Transverse colon (tissue), 4 donors: ENCODE results near the gene CAPN13.

Experiments
- EP300 ChIP-seq: sonication (generic); formaldehyde crosslinking; IDR thresholded peaks from one replicate; pipeline ENCODE4 v1.6.1; 2017; ENCODE audit warnings: antibody characterized with exemption, low read depth
- POLR2A ChIP-seq: fragments of 450-650 bp; IDR thresholded peaks from one replicate; pipeline ENCODE4 v1.6.1; 2016; ENCODE audit warnings: antibody characterized with exemption, mild to moderate bottlenecking, moderate library complexity
- POLR2AphosphoS5 ChIP-seq, 3 donors: sonication (generic); formaldehyde crosslinking; IDR thresholded peaks; one replicate each; pipeline ENCODE4 v1.6.1; 2016; ENCODE audit warnings: antibody characterized with exemption in 3 of 3
- TF ChIP-seq, protein P1 (sequence below), 5 experiments: fragments of 200-600 bp in 3 of 5; fragments of 450-650 bp in 2 of 5; sonication (generic) in 3 of 5; IDR thresholded peaks; 1 replicate in 2 of 5; 2 replicates in 3 of 5; pipeline ENCODE4 v1.5.1; 2016 to 2017; ENCODE audit warnings: antibody characterized with exemption in 5 of 5, inconsistent platforms in 3 of 5, mild to moderate bottlenecking in 2 of 5, moderate library complexity in 1 of 5

DNA sequence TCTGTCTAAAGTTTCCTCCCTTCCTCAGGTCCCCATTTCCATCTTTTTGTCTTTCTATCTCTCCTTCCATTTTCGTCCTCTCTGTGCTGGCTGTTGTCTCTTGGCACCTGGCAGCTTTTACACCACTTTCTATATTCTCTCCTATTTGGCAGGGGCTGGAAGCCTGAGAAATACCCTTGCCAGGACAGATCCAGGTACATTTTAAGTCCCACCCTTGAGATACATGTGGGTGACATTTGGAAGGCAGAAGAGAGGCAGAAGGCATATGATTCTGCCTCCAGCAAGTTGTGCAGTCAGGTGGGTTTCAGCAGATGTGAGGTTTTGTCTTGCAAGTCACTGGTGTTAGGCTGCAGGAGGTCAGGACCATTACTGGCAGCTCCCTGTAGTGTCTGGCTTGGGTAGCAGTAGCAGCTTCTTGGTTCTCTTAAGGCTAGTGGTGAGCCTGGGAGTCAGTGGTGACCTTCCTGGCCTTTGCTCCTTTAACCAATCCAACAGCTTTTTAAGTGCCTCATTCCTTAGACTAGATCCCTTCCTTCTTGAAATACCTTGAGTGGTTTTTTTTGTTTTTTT, 90.1 kb downstream of the CAPN13 start:
- TF ChIP-seq, protein P1, sequence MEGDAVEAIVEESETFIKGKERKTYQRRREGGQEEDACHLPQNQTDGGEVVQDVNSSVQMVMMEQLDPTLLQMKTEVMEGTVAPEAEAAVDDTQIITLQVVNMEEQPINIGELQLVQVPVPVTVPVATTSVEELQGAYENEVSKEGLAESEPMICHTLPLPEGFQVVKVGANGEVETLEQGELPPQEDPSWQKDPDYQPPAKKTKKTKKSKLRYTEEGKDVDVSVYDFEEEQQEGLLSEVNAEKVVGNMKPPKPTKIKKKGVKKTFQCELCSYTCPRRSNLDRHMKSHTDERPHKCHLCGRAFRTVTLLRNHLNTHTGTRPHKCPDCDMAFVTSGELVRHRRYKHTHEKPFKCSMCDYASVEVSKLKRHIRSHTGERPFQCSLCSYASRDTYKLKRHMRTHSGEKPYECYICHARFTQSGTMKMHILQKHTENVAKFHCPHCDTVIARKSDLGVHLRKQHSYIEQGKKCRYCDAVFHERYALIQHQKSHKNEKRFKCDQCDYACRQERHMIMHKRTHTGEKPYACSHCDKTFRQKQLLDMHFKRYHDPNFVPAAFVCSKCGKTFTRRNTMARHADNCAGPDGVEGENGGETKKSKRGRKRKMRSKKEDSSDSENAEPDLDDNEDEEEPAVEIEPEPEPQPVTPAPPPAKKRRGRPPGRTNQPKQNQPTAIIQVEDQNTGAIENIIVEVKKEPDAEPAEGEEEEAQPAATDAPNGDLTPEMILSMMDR (IDR thresholded peaks at IDR 0.05) = no peak
- TF ChIP-seq POLR2A (no peak), POLR2AphosphoS5 (IDR thresholded peaks at IDR 0.05) (no peak), EP300 (no peak)
